MM.1S (cell line): ENCODE data around the gene ZNF184.
A peak's percentile ranks its signal among the peaks of the same experiment; 100 is the strongest.

Experiments
- DNase-seq: peaks from one replicate; pipeline ENCODE4 v3.0.0-alpha.2; 2015
- H2AFZ ChIP-seq: fragments of 300-600 bp; sonication (generic); 2 replicates; pipeline ENCODE4 v1.6.0; 2016; ENCODE audit warnings: antibody characterized with exemption, low read length
- H3F3A ChIP-seq: fragments of 300-600 bp; sonication (generic); 2 replicates; pipeline ENCODE4 v1.6.1; 2016; ENCODE audit warnings: mild to moderate bottlenecking, antibody characterized with exemption, low read length, moderate library complexity, mixed read lengths; ENCODE audit not compliant: insufficient read depth
- H3K27ac ChIP-seq: fragments of 300-600 bp; sonication (generic); 2 replicates; pipeline ENCODE4 v1.5.1; 2016; ENCODE audit warnings: mild to moderate bottlenecking, low read length
- H3K27me3 ChIP-seq: fragments of 300-600 bp; sonication (generic); replicated peaks from 2 replicates; pipeline ENCODE4 v1.6.0; 2016; ENCODE audit warnings: low read length; ENCODE audit not compliant: insufficient read depth
- H3K36me3 ChIP-seq: fragments of 300-600 bp; sonication (generic); replicated peaks from 2 replicates; pipeline ENCODE4 v1.6.1; 2016; ENCODE audit warnings: mild to moderate bottlenecking, low read length, mixed read lengths; ENCODE audit not compliant: insufficient read depth
- H3K4me1 ChIP-seq: fragments of 300-600 bp; sonication (generic); 2 replicates; pipeline ENCODE4 v1.6.1; 2016; ENCODE audit warnings: low read length, mixed read lengths
- H3K4me2 ChIP-seq: fragments of 300-600 bp; sonication (generic); 2 replicates; pipeline ENCODE4 v1.6.0; 2016; ENCODE audit warnings: low read depth, low read length
- H3K4me3 ChIP-seq: fragments of 300-600 bp; sonication (generic); 2 replicates; pipeline ENCODE4 v1.5.1; 2016; ENCODE audit warnings: low read length, mixed read lengths
- H3K79me2 ChIP-seq: fragments of 300-600 bp; sonication (generic); 2 replicates; pipeline ENCODE4 v1.6.1; 2016; ENCODE audit warnings: mixed run types, low read length, mixed read lengths
- H3K9ac ChIP-seq: fragments of 300-600 bp; sonication (generic); 2 replicates; pipeline ENCODE4 v1.6.1; 2016; ENCODE audit warnings: low read length, mixed read lengths
- H3K9me2 ChIP-seq: fragments of 300-600 bp; sonication (generic); replicated peaks from 2 replicates; pipeline ENCODE4 v1.6.1; 2016; ENCODE audit warnings: mild to moderate bottlenecking, low read length, mixed read lengths; ENCODE audit not compliant: insufficient read depth
- H3K9me3 ChIP-seq: fragments of 300-600 bp; sonication (generic); replicated peaks from 2 replicates; pipeline ENCODE4 v1.6.1; 2016; ENCODE audit warnings: mild to moderate bottlenecking, low read length, mixed read lengths; ENCODE audit not compliant: insufficient read depth
- H4K20me1 ChIP-seq: fragments of 300-600 bp; sonication (generic); 2 replicates; pipeline ENCODE4 v1.6.1; 2016; ENCODE audit warnings: mild to moderate bottlenecking, low read length, moderate library complexity, mixed read lengths; ENCODE audit not compliant: insufficient read depth
- EZH2 ChIP-seq: fragments of 300-600 bp; sonication (generic); optimal IDR thresholded peaks from 2 replicates; pipeline ENCODE3; 2017; ENCODE audit warnings: low read depth, mild to moderate bottlenecking, antibody characterized with exemption, low read length, mixed read lengths
- EZH2phosphoT487 ChIP-seq: fragments of 300-600 bp; sonication (generic); IDR thresholded peaks from 2 replicates; pipeline ENCODE4 v1.6.1; 2018; ENCODE audit warnings: antibody characterized with exemption, low read length
- TF ChIP-seq, protein P1 (sequence below): fragments of 300-600 bp; sonication (generic); IDR thresholded peaks from 2 replicates; pipeline ENCODE4 v1.5.1; 2016; ENCODE audit warnings: antibody characterized with exemption, low read length, mixed read lengths

Gene ZNF184

DNA sequence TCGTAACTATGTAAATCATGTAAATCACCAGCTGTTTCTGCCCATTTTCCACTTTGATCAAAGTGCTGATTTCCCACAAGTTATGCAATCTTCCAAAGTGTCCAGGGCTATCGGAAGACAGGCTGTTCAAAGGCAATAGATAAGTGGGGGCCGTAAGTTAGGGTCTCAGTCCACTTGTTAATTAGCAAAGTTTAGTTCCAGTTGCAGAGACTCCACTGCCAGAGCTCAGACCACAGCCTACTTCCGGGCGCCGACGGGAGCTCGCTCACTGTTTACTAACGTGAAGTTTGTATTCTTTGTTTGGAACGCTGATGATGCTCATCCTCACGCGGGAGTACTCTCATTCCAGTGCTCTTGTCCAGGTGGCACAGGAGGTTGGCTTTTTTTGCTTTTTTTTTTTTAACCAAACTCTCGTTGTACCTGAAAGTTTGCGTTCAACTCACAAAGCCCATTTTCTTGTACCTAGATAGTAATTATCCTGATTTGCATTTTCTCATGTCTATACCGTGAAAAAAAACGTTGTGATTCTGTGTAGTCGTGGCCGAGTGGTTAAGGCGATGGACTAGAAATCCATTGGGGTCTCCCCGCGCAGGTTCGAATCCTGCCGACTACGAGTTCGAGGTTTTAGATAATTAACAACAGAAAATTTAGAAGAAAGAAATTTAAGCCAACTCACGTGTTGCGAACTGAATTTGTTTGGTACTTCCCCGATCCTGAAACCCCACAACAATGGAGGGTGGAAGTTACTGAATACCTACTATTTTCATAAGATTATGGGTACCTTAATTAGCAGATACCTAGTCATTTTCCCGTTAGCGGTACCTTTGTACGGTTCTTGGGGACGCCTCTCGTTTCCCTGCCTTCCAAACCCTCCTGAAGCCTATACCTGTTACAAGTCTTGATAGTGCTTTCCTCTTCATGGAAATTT lies 29.9 kb upstream of the ZNF184 start:
- DNase-seq: peak; percentile 84
- H3K9me3 ChIP-seq: no peaks in the 10 kb centered on the region
- H3K9me2 ChIP-seq: no peaks in the 10 kb centered on the region
- peaks cover 5% of the 10 kb centered on the region; the same call in 1 of the 2 replicates for H3K4me1 ChIP-seq
- no peaks in the 10 kb centered on the region for H3K36me3 ChIP-seq
- no peaks in the 10 kb centered on the region; the same call in 1 of the 2 replicates for H3K27me3 ChIP-seq
- peak overlapping the region; percentile 93 for H3K4me2 ChIP-seq
- no peak for TF ChIP-seq EZH2
- TF ChIP-seq, protein P1, sequence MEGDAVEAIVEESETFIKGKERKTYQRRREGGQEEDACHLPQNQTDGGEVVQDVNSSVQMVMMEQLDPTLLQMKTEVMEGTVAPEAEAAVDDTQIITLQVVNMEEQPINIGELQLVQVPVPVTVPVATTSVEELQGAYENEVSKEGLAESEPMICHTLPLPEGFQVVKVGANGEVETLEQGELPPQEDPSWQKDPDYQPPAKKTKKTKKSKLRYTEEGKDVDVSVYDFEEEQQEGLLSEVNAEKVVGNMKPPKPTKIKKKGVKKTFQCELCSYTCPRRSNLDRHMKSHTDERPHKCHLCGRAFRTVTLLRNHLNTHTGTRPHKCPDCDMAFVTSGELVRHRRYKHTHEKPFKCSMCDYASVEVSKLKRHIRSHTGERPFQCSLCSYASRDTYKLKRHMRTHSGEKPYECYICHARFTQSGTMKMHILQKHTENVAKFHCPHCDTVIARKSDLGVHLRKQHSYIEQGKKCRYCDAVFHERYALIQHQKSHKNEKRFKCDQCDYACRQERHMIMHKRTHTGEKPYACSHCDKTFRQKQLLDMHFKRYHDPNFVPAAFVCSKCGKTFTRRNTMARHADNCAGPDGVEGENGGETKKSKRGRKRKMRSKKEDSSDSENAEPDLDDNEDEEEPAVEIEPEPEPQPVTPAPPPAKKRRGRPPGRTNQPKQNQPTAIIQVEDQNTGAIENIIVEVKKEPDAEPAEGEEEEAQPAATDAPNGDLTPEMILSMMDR: no peak
- H2AFZ ChIP-seq: peak overlapping the region; percentile 99
- H3K27ac ChIP-seq: peak overlapping the region; percentile 71
- no peaks in the 10 kb centered on the region for H3K79me2 ChIP-seq
- H4K20me1 ChIP-seq: no peaks in the 10 kb centered on the region
- H3K4me3 ChIP-seq: peak overlapping the region; percentile 86
- H3F3A ChIP-seq: peaks cover 30% of the 10 kb centered on the region
- H3K9ac ChIP-seq: peak overlapping the region; percentile 44

DNA sequence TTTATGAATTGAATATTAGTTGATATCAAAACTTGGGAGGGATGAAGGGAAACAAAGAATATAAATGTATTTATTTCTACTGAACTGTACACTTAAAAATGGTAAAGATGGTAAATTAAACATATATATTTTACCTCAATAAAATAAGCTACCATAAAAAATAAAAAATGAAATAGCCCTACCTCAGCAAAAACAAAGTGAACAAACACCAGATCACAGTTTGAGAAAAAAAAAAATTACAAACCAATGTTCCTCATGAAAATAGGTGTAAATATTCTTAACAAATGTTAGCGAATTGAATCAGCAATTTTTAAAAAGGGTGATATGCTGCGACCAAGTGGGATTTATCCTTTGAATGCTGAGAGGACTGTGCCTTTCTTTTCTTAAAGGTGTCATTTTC lies 28.3 kb upstream of the ZNF184 start:
- H3K9me2 ChIP-seq: no peaks in the 10 kb centered on the region
- no peak overlapping the region for H3K4me2 ChIP-seq
- H3K9me3 ChIP-seq: no peaks in the 10 kb centered on the region
- no peaks in the 10 kb centered on the region; the same call in 1 of the 2 replicates for H3K27me3 ChIP-seq
- H3K9ac ChIP-seq: no peak overlapping the region
- H3K4me1 ChIP-seq: peaks cover 5% of the 10 kb centered on the region; the same call in 1 of the 2 replicates
- H3K36me3 ChIP-seq: no peaks in the 10 kb centered on the region
- no peak overlapping the region for H3K27ac ChIP-seq
- no peak overlapping the region for H2AFZ ChIP-seq
- peaks cover 27% of the 10 kb centered on the region for H3F3A ChIP-seq
- TF ChIP-seq, protein P1: no peak
- H3K79me2 ChIP-seq: no peaks in the 10 kb centered on the region
- DNase-seq: no peak
- H3K4me3 ChIP-seq: no peak overlapping the region
- no peaks in the 10 kb centered on the region for H4K20me1 ChIP-seq

DNA sequence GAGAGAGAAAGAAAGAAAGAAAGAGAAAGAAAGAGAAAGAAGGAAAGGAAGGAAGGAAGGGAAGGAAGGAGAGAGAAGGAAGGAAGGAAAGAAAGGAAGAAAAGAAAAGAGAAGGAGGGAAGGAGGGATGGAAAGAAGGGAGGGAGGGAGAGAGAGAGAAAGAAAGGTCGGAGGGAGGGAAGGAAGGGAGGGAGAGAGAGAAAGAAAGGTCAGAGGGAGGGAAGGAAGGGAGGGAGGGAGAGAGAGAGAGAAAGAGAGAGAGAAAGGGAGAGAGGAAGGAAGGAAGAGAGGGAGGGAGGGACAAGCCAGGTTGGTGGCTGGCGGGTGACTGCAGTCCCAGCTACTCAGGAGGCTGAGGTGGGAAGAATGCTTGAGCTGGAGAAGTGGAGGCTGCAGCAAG lies 27.3 kb upstream of the ZNF184 start:
- no peak overlapping the region for H2AFZ ChIP-seq
- H3K9me3 ChIP-seq: no peaks in the 10 kb centered on the region
- H3K79me2 ChIP-seq: no peaks in the 10 kb centered on the region
- H3K4me3 ChIP-seq: no peak overlapping the region
- peaks cover 5% of the 10 kb centered on the region; the same call in 1 of the 2 replicates for H3K4me1 ChIP-seq
- DNase-seq: no peak
- no peak for TF ChIP-seq EZH2phosphoT487
- no peak for TF ChIP-seq EZH2
- TF ChIP-seq, protein P1: no peak
- no peaks in the 10 kb centered on the region for H3K9me2 ChIP-seq
- H3K36me3 ChIP-seq: no peaks in the 10 kb centered on the region
- H4K20me1 ChIP-seq: no peaks in the 10 kb centered on the region
- H3K27ac ChIP-seq: no peak overlapping the region
- H3K4me2 ChIP-seq: no peak overlapping the region
- no peaks in the 10 kb centered on the region; the same call in 1 of the 2 replicates for H3K27me3 ChIP-seq
- H3F3A ChIP-seq: peaks cover 19% of the 10 kb centered on the region
- H3K9ac ChIP-seq: no peak overlapping the region
